Skin epidermis (tissue), 12 donors: ENCODE measurements around the gene RMRP.

ENCODE experiments used
- H3K27ac ChIP-seq, 21 experiments: fragments of 200-600 bp; sonication (generic) in 11 of 21; one replicate each; pipeline ENCODE4 v1.5.0; 2020; ENCODE audit warnings: mild to moderate bottlenecking in 3 of 21, inconsistent platforms in 2 of 21, moderate library complexity in 2 of 21
- H3K4me3 ChIP-seq, 7 experiments: fragments of 200-600 bp; sonication (generic) in 2 of 7; one replicate each; pipeline ENCODE4 v1.5.0; 2020; ENCODE audit warnings: inconsistent platforms in 2 of 7, mild to moderate bottlenecking in 2 of 7, moderate library complexity in 1 of 7

The RMRP gene

DNA sequence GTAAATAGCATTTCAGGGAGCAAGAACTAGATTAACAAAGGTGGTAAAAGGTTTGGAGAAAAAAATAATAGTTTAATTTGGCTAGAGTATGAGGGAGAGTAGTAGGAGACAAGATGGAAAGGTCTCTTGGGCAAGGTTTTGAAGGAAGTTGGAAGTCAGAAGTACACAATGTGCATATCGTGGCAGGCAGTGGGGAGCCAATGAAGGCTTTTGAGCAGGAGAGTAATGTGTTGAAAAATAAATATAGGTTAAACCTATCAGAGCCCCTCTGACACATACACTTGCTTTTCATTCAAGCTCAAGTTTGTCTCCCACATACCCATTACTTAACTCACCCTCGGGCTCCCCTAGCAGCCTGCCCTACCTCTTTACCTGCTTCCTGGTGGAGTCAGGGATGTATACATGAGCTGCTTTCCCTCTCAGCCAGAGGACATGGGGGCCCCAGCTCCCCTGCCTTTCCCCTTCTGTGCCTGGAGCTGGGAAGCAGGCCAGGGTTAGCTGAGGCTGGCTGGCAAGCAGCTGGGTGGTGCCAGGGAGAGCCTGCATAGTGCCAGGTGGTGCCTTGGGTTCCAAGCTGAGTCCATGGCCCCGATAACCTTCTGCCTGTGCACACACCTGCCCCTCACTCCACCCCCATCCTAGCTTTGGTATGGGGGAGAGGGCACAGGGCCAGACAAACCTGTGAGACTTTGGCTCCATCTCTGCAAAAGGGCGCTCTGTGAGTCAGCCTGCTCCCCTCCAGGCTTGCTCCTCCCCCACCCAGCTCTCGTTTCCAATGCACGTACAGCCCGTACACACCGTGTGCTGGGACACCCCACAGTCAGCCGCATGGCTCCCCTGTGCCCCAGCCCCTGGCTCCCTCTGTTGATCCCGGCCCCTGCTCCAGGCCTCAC is 15.6 kb upstream of the RMRP start, which contains the start of gene CA9:
Gene CA9 (plus strand): TSS at position 797 of the 893 bp plus-strand sequence. CDS start 32 bp downstream, at position 829.
- no peak within 1 kb of the TSS for H3K4me3 ChIP-seq
- no peak within 1 kb of the TSS for H3K27ac ChIP-seq

GRCh38 chr9:35669331-35670145 is 11.7 kb upstream of the RMRP start:
- Histone ChIP-seq H3K27ac (no peak overlapping the region), H3K4me3 (no peak overlapping the region)

DNA sequence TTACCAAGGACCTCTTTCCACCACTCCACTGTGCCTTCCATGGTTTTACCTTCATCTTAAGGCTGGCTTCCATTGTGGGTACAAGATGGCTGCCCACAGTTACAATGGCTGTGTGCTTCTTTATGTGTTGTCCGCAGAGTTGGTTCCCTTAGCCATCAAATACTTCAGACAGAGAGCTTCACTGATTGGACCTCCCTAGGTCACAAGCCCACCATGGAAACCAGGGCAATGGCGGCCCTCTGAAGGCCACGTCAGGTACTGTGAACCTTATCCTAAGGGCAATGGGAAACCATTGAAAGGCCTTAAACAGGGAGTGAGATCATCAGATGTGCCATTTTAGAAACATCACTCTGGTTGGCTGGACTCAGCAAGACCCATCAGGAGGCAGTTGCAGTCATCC is 10.1 kb upstream of the RMRP start:
- no peak overlapping the region for H3K4me3 ChIP-seq
- no peak overlapping the region for H3K27ac ChIP-seq

- Histone ChIP-seq H3K27ac (no peak overlapping the region), H3K4me3 (no peak overlapping the region)
Measured at GRCh38 chr9:35666549-35666948, 8.7 kb upstream of the RMRP start.

DNA sequence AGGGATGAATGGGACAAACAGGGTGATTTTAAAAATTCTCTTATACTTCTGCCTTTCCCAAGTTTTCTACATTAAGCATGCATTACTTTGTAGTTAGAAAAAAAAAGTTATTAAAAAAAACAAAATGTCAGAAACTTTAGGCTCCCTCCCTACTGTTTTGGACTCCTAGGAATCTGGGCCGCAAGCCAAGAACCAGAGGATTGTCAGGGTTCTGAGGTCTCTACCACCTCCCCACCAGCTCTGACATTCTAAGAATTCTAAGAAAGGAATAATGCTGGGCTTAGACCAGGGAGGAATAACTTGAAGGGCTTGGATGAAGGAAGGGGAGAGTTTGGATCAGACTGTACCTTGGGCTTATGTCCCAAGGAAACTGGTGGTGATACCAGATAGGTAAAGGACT is 8.2 kb upstream of the RMRP start:
- Histone ChIP-seq H3K27ac (no peak overlapping the region), H3K4me3 (no peak overlapping the region)

- Histone ChIP-seq H3K27ac (peak overlapping the region in 16 of 21 experiments; percentile 18 to 79 (median 52)), H3K4me3 (peak overlapping the region; percentile 31 to 57 (median 52))
Measured at GRCh38 chr9:35665471-35665818, 7.6 kb upstream of the RMRP start.

DNA sequence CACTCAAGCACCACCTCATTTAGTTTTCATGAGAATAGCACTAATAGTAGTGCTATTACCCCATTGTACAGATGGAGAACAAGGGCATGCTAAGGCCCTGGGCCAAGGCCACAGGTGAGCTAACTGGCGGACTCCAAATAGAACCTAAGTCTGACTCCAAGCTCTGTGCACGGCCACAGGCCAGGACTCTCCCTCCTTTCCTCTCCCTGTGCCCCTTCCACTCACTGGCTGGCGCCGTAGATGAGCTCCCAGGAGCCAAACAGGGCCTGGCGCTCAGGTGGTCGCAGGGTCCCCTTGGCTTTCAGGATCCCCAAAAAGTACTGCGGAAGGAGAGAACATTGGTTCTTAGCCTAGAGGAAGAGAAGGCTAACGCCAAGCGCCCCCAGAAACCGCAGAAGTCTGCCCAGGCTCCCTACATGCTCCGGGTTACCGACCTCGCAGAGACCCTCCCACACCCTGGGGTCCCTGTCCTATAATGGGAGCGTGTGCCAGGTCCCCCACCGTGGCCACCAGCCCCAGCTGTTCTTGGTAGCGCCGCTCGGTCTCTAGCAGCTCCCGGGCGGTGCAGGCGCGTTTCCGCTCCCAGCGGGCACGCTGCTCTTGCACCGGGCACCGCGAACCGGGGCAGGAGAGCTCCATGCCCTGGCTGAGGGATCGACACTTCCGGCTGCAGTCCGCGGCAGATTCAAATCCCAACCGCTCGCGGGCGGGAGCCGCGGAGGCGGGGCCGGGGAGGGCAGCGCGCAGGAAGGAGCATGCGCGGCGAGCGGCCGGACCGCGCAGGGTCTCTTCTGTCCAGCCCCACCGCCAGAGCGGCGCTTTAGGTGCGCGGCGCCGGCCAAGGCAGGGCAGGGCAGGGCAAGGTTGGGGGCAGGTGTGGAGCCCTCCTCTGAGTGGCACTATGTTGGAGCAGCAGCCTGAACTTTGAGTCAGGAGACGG is 7.0 kb upstream of the RMRP start, which contains the start of gene ARHGEF39:
Gene ARHGEF39 (minus strand): TSS at position 665 of the 940 bp plus-strand sequence. CDS start 26 bp downstream, at position 639.
- peak within 1 kb of the TSS; percentile 31 to 57 (median 52) for H3K4me3 ChIP-seq
- H3K27ac ChIP-seq: peak within 1 kb of the TSS in 20 of 21 experiments; percentile 18 to 79 (median 52)

DNA sequence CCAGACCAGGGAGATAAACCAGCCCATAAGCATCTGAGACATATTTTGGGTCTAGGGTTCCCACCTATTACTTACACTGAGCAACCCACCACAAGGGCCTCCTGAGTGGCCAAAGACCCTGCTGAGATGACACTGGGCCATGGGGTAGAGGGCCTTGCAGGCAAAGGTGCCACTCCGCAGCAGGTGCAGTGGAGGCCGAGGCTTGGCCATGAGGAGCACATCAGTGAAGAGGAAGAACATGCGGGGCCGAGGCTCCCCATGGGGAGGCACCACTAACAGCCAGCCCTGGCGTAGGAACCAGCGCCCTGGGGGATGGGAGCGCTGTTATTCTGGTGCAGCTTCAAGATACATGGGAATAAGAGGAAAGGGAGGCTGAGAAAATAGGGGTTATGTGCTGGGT is 4.6 kb upstream of the RMRP start:
- Histone ChIP-seq H3K27ac (peak overlapping the region in 13 of 21 experiments; percentile 2 to 80 (median 50)), H3K4me3 (no peak overlapping the region)

- Histone ChIP-seq H3K27ac (peak overlapping the region in 15 of 21 experiments; percentile 1 to 80 (median 49)), H3K4me3 (no peak overlapping the region)
Measured at GRCh38 chr9:35661756-35662350, 4.0 kb upstream of the RMRP start.

DNA sequence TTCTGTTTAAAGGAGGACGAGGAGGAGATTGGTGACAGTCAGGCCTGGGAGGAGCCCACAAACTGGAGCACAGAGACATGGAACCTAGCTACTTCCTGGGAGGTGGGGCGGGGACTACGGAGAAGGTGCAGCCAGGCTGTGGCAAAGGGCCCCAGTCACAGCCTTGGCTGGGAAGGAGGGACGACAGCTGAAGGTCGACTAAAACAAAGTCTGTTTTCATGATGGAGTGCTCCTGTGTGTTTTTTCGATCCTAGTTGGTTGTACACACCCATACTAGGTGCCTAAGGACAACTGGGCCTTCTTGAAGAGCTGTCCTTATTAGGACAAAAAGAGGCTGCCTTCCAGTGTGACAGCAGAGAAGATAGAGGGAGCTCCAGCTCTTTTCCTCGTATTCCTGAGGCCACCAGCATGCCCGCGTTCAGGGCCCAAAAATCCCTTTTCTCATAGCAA is 3.2 kb upstream of the RMRP start:
- no peak overlapping the region for H3K4me3 ChIP-seq

GRCh38 chr9:35659340-35659739 is 1.5 kb upstream of the RMRP start:
- Histone ChIP-seq H3K27ac (peak overlapping the region in 14 of 21 experiments; percentile 93 to 100 (median 98)), H3K4me3 (peak overlapping the region in 5 of 7 experiments; percentile 65 to 97 (median 96))

More for the DNA sequence above, 3.2 kb upstream of the RMRP start:
- H3K27ac ChIP-seq: peak overlapping the region in 14 of 21 experiments; percentile 1 to 98 (median 56)

DNA sequence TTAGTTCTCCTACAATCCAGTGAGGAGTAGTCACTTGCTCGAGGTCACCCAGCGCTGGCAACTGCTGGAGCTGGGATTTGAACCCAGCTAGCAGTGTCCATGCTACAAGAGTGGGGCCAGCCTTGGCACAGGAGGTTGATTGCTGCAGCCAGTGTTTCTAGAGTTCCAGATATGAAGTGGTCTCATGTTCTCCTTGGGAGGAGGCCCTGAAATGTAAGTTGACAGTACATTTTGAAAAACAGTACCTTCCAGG is 1.1 kb upstream of the RMRP start:
- Histone ChIP-seq H3K27ac (peak overlapping the region in 20 of 21 experiments; percentile 89 to 100 (median 99)), H3K4me3 (peak overlapping the region; percentile 65 to 97 (median 94))

GRCh38 chr9:35658137-35658967 is 533 bp upstream of the RMRP start, which contains the start of gene CCDC107:
Gene CCDC107, plus strand, starts transcription at chr9:35658292. Its CDS starts 88 bp downstream, at chr9:35658380.
- peak within 1 kb of the TSS; percentile 65 to 97 (median 94) for H3K4me3 ChIP-seq
- peak within 1 kb of the TSS; percentile 83 to 100 (median 99) for H3K27ac ChIP-seq

DNA sequence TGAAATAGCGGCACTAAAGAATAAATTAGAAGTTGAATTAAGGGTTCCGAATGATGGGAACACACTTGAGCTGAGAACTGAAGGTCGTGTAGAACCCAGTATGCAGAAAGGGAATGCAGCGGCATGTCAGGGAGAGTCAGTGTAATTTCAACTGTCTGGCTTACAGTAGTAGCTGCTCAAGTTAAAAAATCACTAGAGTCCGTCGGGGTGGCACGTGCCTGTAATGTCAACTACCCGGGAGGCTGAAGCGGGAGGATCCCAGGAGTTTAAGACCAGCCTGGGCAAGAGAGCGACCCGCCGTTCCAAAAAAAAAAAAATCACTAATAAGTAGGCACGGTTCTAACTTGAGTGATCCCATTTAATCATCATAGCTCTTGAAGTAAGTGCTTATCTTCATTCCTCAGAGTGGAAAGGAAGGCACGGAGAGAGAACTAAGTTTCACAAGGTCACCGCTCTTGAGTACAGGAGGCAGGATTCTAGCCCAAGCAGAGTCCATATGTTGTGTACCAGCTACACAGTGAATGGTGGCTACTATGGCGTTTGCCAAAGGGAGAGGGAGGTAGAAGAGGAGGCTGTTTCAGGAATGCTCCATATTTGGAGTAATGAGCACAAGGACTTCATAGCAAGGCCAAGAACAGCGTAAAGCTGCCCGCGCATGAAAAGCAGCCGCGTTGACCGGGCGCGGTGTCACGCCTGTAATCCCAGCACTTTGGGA is 831 bp downstream of the RMRP start:
- Histone ChIP-seq H3K4me3 (peak overlapping the region in 6 of 7 experiments; percentile 8 to 97 (median 95)), H3K27ac (peak overlapping the region in 19 of 21 experiments; percentile 89 to 100 (median 99))

- Histone ChIP-seq H3K4me3 (no peak overlapping the region), H3K27ac (peak overlapping the region in 2 of 21 experiments; percentile 54 to 100)
Measured at GRCh38 chr9:35656348-35656747, 1.5 kb downstream of the RMRP start.

GRCh38 chr9:35653611-35654010 is 4.2 kb downstream of the RMRP start:
- Histone ChIP-seq H3K27ac (peak overlapping the region in 4 of 21 experiments; percentile 30 to 72 (median 52)), H3K4me3 (no peak overlapping the region)

DNA sequence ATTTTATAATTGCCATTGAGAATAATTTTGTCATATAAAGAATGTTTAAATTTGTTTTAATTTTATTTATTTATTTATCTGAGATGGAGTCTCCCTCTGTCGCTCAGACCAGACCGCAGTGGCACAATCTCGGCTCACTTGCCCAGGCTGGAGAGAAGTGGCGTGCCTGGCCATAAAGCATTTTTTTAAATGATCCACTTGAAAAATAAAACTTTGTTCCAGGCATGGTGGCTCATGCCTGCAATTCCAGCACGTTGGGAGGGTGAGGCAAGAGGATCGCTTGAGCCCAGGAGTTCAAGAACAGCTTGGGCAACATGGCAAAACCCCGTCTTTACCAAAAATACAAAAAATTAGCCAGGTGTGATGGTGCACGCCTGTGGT is 5.0 kb downstream of the RMRP start:
- Histone ChIP-seq H3K27ac (peak overlapping the region in 9 of 21 experiments; percentile 7 to 72 (median 30)), H3K4me3 (no peak overlapping the region)
